Caco-2 (cell line): ENCODE results near the gene DERL3. TPM values are rescaled to one million over a fixed set of nuclear protein-coding genes. Genes with fewer than 3 reads are reported as not detected.
A peak's percentile ranks its signal among the peaks of the same experiment; 100 is the strongest.

Experiments
- BruUV-seq: library from RNA; stranded (reverse); fragments of 400-500 nt; replicated peaks from 2 replicates; lab custom pipeline; 2021; lab: Mats Ljungman, UMichigan
- CTCF ChIA-PET: fragments of 300-600 bp; sonication (Branson Sonifier 250); formaldehyde crosslinking; loops from one replicate; lab custom pipeline; 2022; ENCODE audit warnings: antibody characterized with exemption; lab: Charles Lee
- POLR2A ChIA-PET: fragments of 300-600 bp; sonication (Branson Sonifier 250); formaldehyde crosslinking; loops from one replicate; lab custom pipeline; 2022; ENCODE audit warnings: antibody characterized with exemption; lab: Charles Lee
- DNase-seq, 2 experiments: peaks; one replicate each; pipeline versions ENCODE4 v3.0.0 to v3.0.0-alpha.2; 2020 to 2022
- H3K27me3 ChIP-seq: replicated peaks from 2 replicates; pipeline ENCODE4 v1.6.0; 2011; ENCODE audit warnings: low read length; ENCODE audit not compliant: control insufficient read depth, insufficient read depth
- H3K36me3 ChIP-seq: 2 replicates; pipeline ENCODE4 v1.5.1; 2011; ENCODE audit warnings: low read length; ENCODE audit not compliant: control insufficient read depth, insufficient read depth
- H3K4me1 ChIP-seq: fragments of 250-450 bp; sonication (Bioruptor Pico); 2 replicates; pipeline ENCODE4 v1.5.1; 2020; ENCODE audit warnings: mild to moderate bottlenecking
- H3K4me3 ChIP-seq: 2 replicates; pipeline ENCODE4 v1.5.1; 2011; ENCODE audit warnings: low read depth, mild to moderate bottlenecking, control low read depth, low read length
- H3K9me3 ChIP-seq: fragments of 250-450 bp; sonication (Bioruptor Pico); 2 replicates; pipeline ENCODE4 v1.5.1; 2020; ENCODE audit warnings: mild to moderate bottlenecking, moderate library complexity
- H3K27ac Mint-ChIP-seq: one replicate; pipeline ENCODE4 v1.8.0; 2022; ENCODE audit warnings: mixed read lengths; ENCODE audit not compliant: unreplicated experiment
- H3K27me3 Mint-ChIP-seq: one replicate; pipeline ENCODE4 v1.8.0; 2022; ENCODE audit warnings: mixed read lengths; ENCODE audit not compliant: insufficient read depth, unreplicated experiment
- H3K36me3 Mint-ChIP-seq: one replicate; pipeline ENCODE4 v1.8.0; 2022; ENCODE audit warnings: mild to moderate bottlenecking, mixed read lengths; ENCODE audit not compliant: insufficient read depth, unreplicated experiment
- H3K4me1 Mint-ChIP-seq: one replicate; pipeline ENCODE4 v1.8.0; 2022; ENCODE audit warnings: low read depth, mixed read lengths; ENCODE audit not compliant: unreplicated experiment
- H3K4me3 Mint-ChIP-seq: one replicate; pipeline ENCODE4 v1.8.0; 2022; ENCODE audit warnings: mild to moderate bottlenecking, moderate library complexity, mixed read lengths; ENCODE audit not compliant: unreplicated experiment
- H3K9me3 Mint-ChIP-seq: one replicate; pipeline ENCODE4 v1.8.0; 2022; ENCODE audit warnings: mixed read lengths; ENCODE audit not compliant: unreplicated experiment
- intact Hi-C: fragments of 100-400 bp; cut with micrococcal nuclease; formaldehyde crosslinking; loops from one replicate; pipeline ENCODE4 v1.10.0; 2022; ENCODE audit not compliant: unreplicated experiment
- total RNA-seq: library from RNA; stranded (reverse); gene quantifications from 2 replicates; pipeline ENCODE4 v1.2.3, GENCODE V29; 2022
- TF ChIP-seq, protein P1 (sequence below), 2 experiments: fragments of 200-600 bp in 1 of 2; IDR thresholded peaks; 1 replicate in 1 of 2; 2 replicates in 1 of 2; pipeline versions ENCODE4 v1.5.1 to v1.8.0; 2011 to 2022; ENCODE audit warnings: antibody characterized with exemption in 1 of 2, control low read depth in 1 of 2, inconsistent platforms in 1 of 2, low read depth in 1 of 2, low read length in 1 of 2, mild to moderate bottlenecking in 1 of 2, moderate library complexity in 1 of 2; ENCODE audit not compliant: insufficient read depth in 1 of 2, severe bottlenecking in 1 of 2, unreplicated experiment in 1 of 2

Gene DERL3
- total RNA-seq, 1 experiment from 2014 or later: 4.4 TPM

GRCh38 chr22:23841292-23841691, 2.5 kb upstream of the DERL3 start:
- H3K27ac Mint-ChIP-seq: no peak overlapping the region
- Histone ChIP-seq H3K4me1 (no peaks in the 10 kb centered on the region), H3K36me3 (no peaks in the 10 kb centered on the region), H3K4me3 (no peak overlapping the region), H3K27me3 (no peaks in the 10 kb centered on the region), H3K9me3 (no peaks in the 10 kb centered on the region)
- no peak for DNase-seq
- ChIA-PET POLR2A (no interaction called here), CTCF (no interaction called here)
- peaks cover 34% of the 10 kb centered on the region for H3K36me3 Mint-ChIP-seq
- BruUV-seq: no TSS peak
- no peaks in the 10 kb centered on the region for H3K9me3 Mint-ChIP-seq
- H3K4me1 Mint-ChIP-seq: peaks cover 7% of the 10 kb centered on the region
- intact Hi-C loops: no loop called here
- TF ChIP-seq, protein P1, sequence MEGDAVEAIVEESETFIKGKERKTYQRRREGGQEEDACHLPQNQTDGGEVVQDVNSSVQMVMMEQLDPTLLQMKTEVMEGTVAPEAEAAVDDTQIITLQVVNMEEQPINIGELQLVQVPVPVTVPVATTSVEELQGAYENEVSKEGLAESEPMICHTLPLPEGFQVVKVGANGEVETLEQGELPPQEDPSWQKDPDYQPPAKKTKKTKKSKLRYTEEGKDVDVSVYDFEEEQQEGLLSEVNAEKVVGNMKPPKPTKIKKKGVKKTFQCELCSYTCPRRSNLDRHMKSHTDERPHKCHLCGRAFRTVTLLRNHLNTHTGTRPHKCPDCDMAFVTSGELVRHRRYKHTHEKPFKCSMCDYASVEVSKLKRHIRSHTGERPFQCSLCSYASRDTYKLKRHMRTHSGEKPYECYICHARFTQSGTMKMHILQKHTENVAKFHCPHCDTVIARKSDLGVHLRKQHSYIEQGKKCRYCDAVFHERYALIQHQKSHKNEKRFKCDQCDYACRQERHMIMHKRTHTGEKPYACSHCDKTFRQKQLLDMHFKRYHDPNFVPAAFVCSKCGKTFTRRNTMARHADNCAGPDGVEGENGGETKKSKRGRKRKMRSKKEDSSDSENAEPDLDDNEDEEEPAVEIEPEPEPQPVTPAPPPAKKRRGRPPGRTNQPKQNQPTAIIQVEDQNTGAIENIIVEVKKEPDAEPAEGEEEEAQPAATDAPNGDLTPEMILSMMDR (IDR thresholded peaks at IDR 0.05; ENCODE audit: insufficient read depth in 1 of 2, low read depth in 1 of 2, low read length in 1 of 2, severe bottlenecking in 1 of 2, unreplicated experiment in 1 of 2): no peak
- H3K27me3 Mint-ChIP-seq: no peaks in the 10 kb centered on the region
- H3K4me3 Mint-ChIP-seq: no peak overlapping the region

DNA sequence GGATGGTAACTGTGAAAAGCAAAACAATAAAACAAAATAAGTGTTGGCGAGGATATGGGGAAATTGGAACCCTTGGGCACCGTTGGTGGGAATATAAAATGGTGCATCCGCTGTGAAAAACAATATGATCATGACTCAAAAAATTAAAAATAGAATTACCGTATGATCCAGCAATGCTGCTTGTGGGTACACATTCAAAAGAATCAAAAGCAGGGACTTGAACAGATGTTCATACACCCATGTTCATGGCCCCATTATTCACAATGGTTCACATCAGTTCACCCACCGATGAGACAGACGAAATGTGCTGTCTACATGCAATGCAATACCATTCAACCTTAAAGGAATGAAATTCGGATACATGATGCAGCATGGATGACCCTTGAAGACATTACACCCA, 1.2 kb upstream of the DERL3 start:
- intact Hi-C loops: no loop called here
- TF ChIP-seq, protein P1 (IDR thresholded peaks at IDR 0.05; ENCODE audit: insufficient read depth in 1 of 2, low read depth in 1 of 2, low read length in 1 of 2, severe bottlenecking in 1 of 2, unreplicated experiment in 1 of 2): no peak
- CTCF ChIA-PET: no interaction called here
- peaks cover 42% of the 10 kb centered on the region for H3K36me3 Mint-ChIP-seq
- no peaks in the 10 kb centered on the region for H3K9me3 Mint-ChIP-seq
- DNase-seq: no peak
- peak overlapping the region; percentile 95 for H3K4me3 Mint-ChIP-seq
- no peaks in the 10 kb centered on the region for H3K9me3 ChIP-seq
- no peak overlapping the region for H3K4me3 ChIP-seq
- H3K4me1 ChIP-seq: no peaks in the 10 kb centered on the region
- H3K36me3 ChIP-seq: no peaks in the 10 kb centered on the region
- no peaks in the 10 kb centered on the region for H3K27me3 ChIP-seq
- POLR2A ChIA-PET: no interaction called here
- H3K4me1 Mint-ChIP-seq: peaks cover 7% of the 10 kb centered on the region
- no peak overlapping the region for H3K27ac Mint-ChIP-seq
- no TSS peak for BruUV-seq
- H3K27me3 Mint-ChIP-seq: no peaks in the 10 kb centered on the region

- TF ChIP-seq, protein P1 (IDR thresholded peaks at IDR 0.05; ENCODE audit: insufficient read depth in 1 of 2, low read depth in 1 of 2, low read length in 1 of 2, severe bottlenecking in 1 of 2, unreplicated experiment in 1 of 2): no peak
- peak overlapping the region; percentile 71 for H3K4me3 ChIP-seq
- no peaks in the 10 kb centered on the region for H3K27me3 ChIP-seq
- H3K36me3 ChIP-seq: no peaks in the 10 kb centered on the region; the same call in none of the 2 replicates
- H3K4me3 Mint-ChIP-seq: peak overlapping the region; percentile 95
- POLR2A ChIA-PET: no interaction called here
- intact Hi-C loops: loop anchor here (2.0 kb wide), 1 partner anchor 67 kb away; no protein-coding TSS in a partner anchor
- no peak for DNase-seq
- CTCF ChIA-PET: no interaction called here
- H3K27me3 Mint-ChIP-seq: no peaks in the 10 kb centered on the region
- H3K36me3 Mint-ChIP-seq: peaks cover 47% of the 10 kb centered on the region
- peaks cover 7% of the 10 kb centered on the region for H3K4me1 Mint-ChIP-seq
- no peaks in the 10 kb centered on the region for H3K9me3 Mint-ChIP-seq
- H3K4me1 ChIP-seq: no peaks in the 10 kb centered on the region
- BruUV-seq: TSS peak; percentile 53
- peak overlapping the region; percentile 100 for H3K27ac Mint-ChIP-seq
- H3K9me3 ChIP-seq: no peaks in the 10 kb centered on the region
These were observed 710 bp downstream of the DERL3 start for GRCh38 chr22:23837911-23838680.
